GM12891 (cell line): ENCODE results near the gene SP6.

Source experiments
- PAX5 ChIP-seq: IDR thresholded peaks from 2 replicates; pipeline ENCODE4 v1.6.1; 2011; ENCODE audit warnings: low read length, moderate library complexity, mild to moderate bottlenecking; ENCODE audit not compliant: insufficient read depth, severe bottlenecking
- POLR2A ChIP-seq: IDR thresholded peaks from 2 replicates; pipeline ENCODE4 v1.6.1; 2011; ENCODE audit warnings: low read depth, low read length, control low read depth
- POLR2AphosphoS5 ChIP-seq: IDR thresholded peaks from 2 replicates; pipeline ENCODE4 v1.6.1; 2011; ENCODE audit warnings: low read depth, low read length, control low read depth
- TAF1 ChIP-seq: IDR thresholded peaks from 2 replicates; pipeline ENCODE4 v1.6.1; 2011; ENCODE audit warnings: low read depth, low read length, control low read depth

DNA sequence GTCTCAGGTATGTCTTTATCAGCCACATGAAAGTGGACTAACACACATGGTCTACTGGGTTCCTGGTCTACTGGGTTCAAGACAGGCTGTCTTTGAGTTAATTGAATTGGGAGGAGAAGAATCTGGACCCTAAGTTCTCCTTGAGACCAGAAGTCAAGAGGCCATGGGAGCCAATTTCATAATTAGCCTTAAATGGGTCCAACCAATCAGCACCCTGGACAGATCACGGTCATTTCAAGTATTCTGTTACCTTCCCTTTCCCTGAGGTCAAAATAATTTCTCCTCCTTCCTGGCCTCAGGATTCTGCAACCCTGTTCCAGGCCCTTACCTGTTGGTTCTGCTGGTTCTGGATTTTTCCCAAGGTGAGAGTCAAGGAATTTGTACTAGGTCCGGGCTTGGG is 53.2 kb downstream of the SP6 start:
- no peak for TF ChIP-seq POLR2A
- TF ChIP-seq POLR2AphosphoS5, result no peak
- TF ChIP-seq TAF1, result no peak
- TF ChIP-seq PAX5, result no peak
